T-helper 2 cell (primary cell): ENCODE data around the gene MARK1.

Experiments
- DNase-seq, 5 experiments: peaks; one replicate each; pipeline versions ENCODE4 v3.0.0 to v3.0.0-alpha.2; 2012 to 2022
- total RNA-seq, 2 donors: gene quantifications; one replicate each; lab custom pipeline; 2026; lab: John Stamatoyannopoulos, UW

The MARK1 gene
- total RNA-seq, result 0 to 0.94 reads per million in 2 donors

- peak in 1 of 5 experiments; percentile 26 for DNase-seq
Observed at GRCh38 chr1:220527908-220528678, at the start of gene MARK1. Gene MARK1, plus strand, starts transcription at chr1:220528136. Its CDS starts 687 bp downstream, at chr1:220528823.

GRCh38 chr1:220483700-220484099, 44.2 kb upstream of the MARK1 start:
- no peak for DNase-seq

- no peak for DNase-seq
Observed at GRCh38 chr1:220484135-220484534, 43.8 kb upstream of the MARK1 start.

GRCh38 chr1:220485131-220485530, 42.8 kb upstream of the MARK1 start:
- DNase-seq, result no peak

- DNase-seq, result no peak
Observed at GRCh38 chr1:220485791-220486190, 42.1 kb upstream of the MARK1 start.

GRCh38 chr1:220487297-220487820, 40.6 kb upstream of the MARK1 start:
- peak in 1 of 5 experiments; percentile 33 for DNase-seq

- DNase-seq, result no peak
Observed at GRCh38 chr1:220491891-220492290, 36.0 kb upstream of the MARK1 start.

- DNase-seq, result no peak
Observed at GRCh38 chr1:220497220-220497947, 30.6 kb upstream of the MARK1 start.

GRCh38 chr1:220498188-220498587, 29.7 kb upstream of the MARK1 start:
- DNase-seq, result no peak

GRCh38 chr1:220500372-220500771, 27.6 kb upstream of the MARK1 start:
- no peak for DNase-seq

GRCh38 chr1:220504329-220504728, 23.6 kb upstream of the MARK1 start:
- DNase-seq, result no peak

GRCh38 chr1:220507085-220507484, 20.9 kb upstream of the MARK1 start:
- DNase-seq, result no peak

- no peak for DNase-seq
Observed at GRCh38 chr1:220511179-220511578, 16.8 kb upstream of the MARK1 start.

GRCh38 chr1:220511785-220512184, 16.2 kb upstream of the MARK1 start:
- no peak for DNase-seq

- DNase-seq, result no peak
Observed at GRCh38 chr1:220513834-220514233, 14.1 kb upstream of the MARK1 start.

- no peak for DNase-seq
Observed at GRCh38 chr1:220514256-220514655, 13.7 kb upstream of the MARK1 start.

- no peak for DNase-seq
Observed at GRCh38 chr1:220516014-220516721, 11.8 kb upstream of the MARK1 start.

GRCh38 chr1:220516722-220517042, 11.3 kb upstream of the MARK1 start:
- no peak for DNase-seq

- DNase-seq, result no peak
Observed at GRCh38 chr1:220521778-220522177, 6.2 kb upstream of the MARK1 start.

- no peak for DNase-seq
Observed at GRCh38 chr1:220526294-220526693, 1.6 kb upstream of the MARK1 start.

- DNase-seq, result peak in 1 of 5 experiments; percentile 7
Observed at GRCh38 chr1:220527279-220527907, 543 bp upstream of the MARK1 start.

GRCh38 chr1:220528679-220529501, 954 bp downstream of the MARK1 start:
- no peak for DNase-seq
